GF-D8 (cell line): ENCODE results near the gene PDE4B.
A peak's percentile ranks its signal among the peaks of the same experiment; 100 is the strongest.

Source experiments
- DNase-seq: peaks from one replicate; lab custom pipeline; 2025; lab: John Stamatoyannopoulos, UW

Gene PDE4B

DNA sequence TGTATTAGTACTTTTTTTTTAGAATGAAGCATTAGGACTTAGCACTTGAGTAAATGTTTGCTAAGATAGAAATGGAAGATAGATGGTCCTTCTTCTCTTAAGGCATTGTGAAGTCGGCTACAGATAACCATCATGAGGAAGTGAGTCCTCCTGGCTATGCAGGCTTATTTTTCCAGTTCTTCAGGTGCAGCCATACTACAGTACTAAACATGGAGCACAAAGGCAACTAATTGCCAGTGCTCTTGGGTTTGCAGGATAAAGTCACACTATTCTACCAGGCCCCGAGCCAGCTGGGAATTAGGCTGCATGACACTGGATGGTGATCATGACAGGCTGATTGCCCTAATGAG is 543.9 kb downstream of the PDE4B start:
- no peak for DNase-seq

DNA sequence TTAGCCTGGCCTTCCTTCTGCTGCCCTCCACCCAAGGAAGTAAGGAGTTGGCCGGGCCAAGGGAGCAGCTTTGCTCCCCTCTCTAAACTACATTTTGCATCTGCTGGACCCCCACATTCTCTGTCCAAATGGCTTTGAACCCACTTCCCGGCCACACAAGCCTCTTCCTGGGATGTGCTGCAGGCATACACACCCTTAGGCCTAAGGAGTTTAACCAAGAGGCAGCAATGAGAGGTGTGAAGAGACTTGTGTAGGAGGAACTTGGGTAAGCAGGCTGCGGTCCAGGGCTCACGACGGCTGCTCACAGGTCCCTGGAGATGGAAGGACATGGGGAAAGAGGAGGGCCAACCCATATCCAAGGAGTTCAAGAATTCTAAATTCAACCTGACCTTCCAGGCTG is 544.6 kb downstream of the PDE4B start:
- DNase-seq, result no peak

DNA sequence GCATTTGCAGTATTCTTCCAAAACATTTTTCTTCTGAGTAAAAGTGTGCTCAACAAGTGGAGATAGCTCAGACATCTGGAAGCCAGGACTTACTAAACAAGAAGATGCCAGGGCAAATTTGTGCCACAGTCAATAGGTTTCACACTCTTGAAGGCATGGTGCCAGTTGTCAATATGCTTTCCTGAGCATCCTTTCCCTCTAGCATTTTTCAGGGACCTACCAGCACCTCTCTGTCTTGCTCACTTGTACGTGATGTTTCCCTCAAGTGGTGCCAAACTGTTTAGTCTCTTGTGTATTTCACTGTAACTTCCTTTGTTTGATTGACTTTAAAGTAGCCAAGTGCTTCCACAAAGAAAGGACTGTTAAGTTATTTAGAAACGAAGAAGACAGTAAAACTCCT is 547.2 kb downstream of the PDE4B start:
- no peak for DNase-seq

DNA sequence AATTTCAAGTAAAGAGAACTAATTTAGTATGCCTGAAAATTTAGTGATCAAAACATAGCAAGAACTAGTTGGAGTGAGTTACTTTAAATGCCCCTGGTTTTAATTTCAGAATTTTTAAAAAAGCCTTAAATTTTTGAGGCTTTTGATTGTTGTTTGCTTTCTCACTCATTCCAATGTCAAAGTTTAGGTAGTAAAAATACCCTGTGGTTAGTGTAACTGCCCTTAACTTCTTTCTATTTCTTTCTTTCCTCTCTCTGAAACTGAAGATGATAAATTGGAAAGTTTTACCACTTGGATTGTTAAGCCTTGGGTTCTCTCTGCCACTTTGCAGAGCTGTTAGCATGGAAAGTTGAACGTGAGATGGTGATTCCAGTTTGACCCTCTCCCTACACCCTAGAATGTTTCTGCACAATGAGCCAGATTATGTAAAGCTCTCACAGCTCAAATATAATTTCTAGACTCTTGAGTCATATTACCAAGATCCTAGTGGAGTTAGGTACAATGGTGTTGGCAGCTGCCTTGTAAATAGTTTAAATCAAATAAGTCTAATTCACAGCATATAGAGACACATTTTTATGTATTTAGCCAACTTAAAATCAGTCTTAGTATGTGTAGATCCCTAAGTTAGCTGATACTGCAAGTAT is 548.9 kb downstream of the PDE4B start:
- DNase-seq, result no peak

DNA sequence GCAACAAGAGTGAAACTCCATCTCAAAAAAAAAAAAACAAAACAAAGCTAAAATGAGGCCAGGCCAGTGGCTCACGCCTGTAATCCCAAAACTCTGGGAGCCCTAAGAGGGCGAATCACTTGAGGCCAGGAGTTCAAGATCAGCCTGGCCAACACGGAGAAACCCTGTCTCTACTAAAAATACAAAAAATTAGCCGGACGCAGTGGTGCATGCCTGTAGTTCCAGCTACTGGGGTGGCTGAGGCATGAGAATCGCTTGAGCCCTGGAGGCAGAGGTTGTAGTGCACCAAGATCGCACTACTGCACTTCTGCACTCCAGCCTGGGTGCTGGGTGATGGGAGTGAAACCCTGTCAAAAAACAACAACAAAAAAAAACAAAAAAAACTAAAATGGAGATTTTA is 550.0 kb downstream of the PDE4B start:
- DNase-seq, result no peak

DNA sequence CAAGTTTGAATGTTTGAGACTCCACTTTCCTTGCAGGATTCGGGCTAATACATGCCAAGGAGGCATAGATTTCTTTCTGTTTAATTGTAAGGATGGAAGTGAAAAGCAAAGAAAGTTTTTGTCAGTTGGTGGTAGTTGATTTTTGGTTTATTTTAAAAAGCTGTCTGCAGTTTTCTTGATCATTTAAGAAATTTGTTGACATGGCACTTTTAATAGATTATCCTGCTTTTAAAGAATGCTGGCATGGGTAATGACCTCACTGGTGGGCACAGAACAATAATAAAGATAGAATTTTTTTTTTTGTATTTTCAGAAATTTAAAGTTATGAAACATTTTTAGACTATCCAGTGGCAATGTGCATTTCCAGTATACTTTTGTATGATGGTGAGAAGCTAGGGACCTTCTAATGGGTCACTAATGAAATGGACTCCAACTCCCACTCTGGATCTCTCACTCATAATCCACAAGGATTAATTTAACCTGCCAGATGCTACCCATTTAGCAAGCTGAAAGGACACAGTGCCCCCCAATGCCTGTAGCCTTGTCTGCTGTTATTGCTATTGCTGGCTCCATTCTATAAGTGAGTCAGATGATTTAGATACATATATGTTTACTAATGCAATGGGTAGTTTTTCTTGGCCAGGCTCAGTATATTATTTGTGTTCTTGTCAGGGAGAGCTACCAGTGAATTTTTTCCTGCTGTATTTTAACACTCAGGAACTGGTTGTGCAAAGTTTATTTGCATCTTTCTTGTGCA is 551.1 kb downstream of the PDE4B start:
- DNase-seq, result no peak

DNA sequence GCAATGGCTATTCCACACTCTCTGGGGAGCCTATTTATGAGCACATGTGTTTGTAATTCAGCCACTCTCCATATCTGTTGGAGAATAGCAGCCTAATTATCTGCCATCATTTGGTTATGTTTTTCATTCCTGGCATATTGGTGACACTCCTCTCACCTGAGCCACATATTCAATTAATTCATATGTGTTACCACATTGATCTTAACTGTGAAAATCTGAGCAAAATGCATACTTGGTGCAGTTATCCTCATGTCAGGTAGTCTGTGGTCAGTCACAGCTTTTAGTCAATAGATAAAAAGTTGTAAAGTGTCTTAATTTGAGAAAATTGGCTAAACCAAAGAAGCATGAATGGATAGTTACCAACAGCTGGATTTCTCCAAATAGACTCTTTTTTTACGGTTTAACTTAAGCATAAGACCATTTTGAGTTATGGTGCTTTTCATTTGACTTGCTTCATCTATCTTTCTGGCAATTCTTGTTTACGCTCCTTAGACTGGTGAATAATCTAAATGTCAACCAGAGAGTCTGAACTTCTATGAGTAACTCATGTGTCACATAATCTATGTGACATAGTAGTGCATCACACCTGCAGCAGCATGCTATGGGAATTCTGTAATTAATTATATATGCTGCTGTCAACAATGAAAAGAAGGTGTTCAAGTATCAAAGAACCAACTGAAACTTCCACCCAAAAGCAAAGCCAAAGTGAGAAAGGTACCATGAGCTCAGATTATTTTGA is 553.5 kb downstream of the PDE4B start:
- DNase-seq, result no peak

DNA sequence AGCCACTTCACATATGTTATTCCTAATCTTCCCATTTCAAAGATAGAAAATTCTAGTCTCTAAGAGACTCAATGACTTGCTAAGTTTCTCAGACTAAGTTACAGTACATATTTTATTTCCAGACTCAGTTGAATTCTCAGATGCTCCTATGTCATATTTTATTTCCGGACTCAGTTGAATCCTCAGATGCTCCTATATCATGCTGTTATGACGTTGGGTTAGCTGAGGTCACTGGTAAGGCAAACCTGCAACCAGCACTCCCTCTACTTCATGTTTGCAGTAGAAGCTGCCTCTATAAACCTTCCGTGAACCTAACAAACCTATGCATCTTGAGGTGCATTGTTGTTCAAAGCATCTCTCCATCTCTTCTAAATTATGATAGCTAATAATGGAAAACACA is 554.2 kb downstream of the PDE4B start:
- no peak for DNase-seq

DNA sequence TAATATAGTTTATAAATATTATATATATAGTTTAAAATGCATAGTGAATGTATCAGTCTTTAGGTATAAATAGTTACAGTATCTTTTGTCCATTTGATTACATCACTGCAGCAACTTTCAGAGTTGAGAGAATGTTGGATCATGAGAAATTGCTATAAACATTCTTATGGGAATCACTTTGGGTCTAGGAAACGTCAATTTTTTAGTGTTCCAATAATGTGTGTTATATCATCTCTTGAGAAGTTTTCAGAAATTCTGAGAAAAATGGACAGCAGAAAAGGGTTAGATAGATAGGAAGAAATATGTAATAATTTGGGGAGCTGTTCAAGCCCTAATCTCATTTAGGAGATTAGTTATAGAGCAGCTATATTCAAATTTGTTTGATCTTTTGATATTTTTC is 556.1 kb downstream of the PDE4B start:
- no peak for DNase-seq

DNA sequence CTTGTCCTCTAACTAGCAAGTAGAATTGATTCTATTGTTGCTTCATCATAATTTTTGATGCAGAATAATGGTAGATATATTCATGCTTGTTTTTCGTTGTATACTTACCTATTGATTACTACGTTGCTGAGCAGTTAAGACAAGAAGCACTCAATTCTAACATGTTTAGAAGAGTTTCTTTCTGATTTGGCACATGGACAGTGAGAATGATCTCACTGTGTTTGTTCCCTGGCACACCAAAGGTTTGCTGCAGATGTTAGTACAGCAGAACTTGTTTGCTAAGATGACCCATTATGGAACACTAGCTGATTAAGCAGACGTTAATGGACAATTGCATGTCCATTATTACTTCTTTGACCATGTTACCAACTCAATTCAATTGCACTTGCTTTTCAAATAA is 556.5 kb downstream of the PDE4B start:
- DNase-seq, result no peak

DNA sequence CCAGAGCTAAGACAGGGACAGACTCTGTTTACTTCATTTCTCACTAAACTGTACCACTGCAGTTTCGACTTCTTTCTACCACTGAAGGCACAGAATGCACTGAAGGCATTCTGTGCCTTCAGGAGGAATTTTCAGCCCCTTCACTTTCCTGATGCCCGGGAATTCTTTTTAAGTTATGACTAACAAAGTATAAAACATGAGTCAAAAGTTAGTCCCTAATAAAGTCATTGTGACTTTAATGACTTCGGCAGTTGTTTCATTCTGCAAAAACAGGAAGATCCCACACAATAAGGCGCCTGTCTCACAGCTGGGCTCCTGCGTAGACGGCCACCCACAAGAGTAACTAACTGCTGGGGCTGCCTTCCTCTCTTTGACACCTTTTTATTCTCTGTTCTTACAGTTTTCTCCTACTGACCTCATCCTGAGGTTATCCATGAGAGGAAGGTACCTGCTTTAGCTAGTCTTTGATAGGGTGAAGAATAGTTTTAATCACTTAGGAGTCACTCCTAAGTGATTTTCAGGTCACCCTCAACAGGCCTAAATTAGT is 557.4 kb downstream of the PDE4B start:
- peak; percentile 31 for DNase-seq

DNA sequence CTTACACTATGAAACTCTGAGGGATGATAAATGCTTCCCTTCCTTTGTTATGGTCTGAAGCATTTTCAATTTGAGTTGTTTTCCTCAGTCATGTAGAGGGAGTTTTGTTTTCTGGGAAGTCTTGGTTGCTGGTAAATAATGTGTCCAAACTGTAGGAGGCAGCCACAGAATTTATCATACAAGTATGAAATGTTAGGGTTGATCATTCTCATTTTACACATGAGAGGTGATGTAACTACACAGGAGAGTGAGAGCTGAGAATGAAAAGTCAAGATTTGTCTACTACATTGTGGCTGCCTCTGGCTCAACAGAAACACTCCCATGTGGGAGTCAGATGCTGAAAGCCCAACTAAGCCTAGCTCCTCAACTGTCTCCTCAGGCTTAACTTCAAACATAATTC is 558.8 kb downstream of the PDE4B start:
- DNase-seq, result no peak

DNA sequence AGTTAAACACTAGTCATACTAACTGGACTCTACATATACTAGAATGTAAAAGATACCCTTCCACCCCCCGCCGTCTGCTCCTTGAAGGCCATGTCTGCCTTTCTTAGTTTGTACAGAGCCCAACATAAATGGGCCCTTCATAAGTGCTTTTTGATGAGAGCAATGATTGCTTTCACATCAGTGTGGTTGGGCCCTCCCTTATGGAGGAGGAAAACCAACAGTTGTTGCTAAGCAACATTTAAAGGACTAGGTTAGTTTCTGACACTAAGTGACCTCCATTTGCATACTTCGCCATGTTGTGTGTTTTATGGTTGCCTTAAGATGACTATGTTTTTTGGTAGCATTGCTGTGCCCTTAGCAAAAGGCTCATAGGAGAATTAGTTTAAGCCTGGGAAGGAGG is 559.2 kb downstream of the PDE4B start:
- no peak for DNase-seq

DNA sequence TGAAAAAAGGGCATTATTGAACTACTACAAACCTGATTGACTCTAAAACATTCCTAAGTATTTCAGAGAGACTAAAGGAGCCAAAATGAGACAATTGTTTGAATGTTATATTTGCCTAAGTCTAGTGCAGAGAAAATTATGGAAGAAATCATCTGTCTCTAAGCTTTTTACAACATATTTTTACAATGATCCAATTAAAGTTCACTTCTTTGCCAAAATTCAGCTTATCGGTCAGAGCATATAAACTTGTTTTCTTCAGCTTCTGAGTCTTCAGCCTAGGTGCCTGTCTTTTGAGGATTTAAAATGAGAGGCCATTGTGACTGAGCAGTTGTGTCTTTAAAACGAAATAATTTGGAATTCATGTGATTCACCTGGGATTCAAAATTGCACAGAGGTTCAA is 560.1 kb downstream of the PDE4B start:
- no peak for DNase-seq

DNA sequence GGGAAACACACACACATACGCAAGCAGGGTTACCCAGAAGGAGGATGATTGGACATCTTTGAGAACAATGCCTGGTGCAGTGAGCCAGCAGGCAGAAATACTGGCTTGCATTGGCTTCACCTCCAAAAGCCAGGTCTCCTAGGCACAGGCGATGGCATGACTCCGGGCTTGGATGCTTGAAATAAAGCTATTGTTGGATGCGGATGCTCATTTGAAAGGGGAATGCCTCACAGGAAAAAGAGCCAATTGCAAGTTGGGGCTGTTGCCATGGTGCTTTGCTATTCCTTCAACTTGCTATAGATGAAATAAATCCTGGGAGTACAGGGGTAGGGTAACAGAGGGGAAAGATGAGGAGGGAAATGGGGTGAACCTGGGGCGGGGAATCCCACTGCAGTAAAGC is 560.6 kb downstream of the PDE4B start:
- no peak for DNase-seq

DNA sequence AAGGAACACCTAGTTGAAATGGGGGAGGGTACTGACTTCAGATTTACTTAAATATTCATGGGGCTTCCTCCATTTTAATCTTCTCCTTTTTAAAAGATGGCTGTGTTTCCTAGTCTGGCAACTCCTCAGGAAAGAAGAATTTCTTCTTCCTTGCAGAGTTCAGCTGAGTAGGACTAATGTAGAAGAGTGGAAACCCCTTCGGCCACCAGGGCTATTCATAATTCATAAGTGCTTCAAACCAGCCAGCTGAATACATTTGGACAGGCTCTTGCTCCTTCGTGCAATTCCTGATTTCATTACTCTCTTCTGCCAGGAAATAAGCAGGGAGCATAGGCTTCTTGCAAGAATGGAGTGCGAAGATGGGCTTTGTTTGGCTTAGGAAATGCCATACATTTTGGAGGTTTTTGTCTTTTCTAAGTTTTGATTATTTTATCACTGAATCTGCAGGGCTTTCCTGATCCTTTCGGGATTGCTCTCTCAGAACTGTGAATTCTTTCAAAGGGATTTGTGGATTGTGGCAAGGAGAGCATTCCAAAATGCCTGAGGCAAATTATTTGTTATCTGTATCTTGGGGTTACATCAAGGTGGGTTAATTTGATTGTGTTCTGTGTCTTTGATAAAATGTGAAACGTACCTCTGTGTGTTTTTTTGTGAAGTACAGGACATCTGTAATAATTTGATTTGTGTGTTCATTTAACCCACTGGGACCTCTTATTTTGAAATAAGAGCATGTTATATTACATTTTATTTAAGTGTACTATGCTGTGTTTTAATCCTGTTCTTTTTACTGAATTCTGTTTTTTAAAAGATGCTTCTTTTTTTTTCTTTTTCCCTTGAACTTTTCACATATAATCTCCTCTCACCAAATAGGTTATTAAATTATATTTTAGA is 561.9 kb downstream of the PDE4B start:
- DNase-seq, result no peak

DNA sequence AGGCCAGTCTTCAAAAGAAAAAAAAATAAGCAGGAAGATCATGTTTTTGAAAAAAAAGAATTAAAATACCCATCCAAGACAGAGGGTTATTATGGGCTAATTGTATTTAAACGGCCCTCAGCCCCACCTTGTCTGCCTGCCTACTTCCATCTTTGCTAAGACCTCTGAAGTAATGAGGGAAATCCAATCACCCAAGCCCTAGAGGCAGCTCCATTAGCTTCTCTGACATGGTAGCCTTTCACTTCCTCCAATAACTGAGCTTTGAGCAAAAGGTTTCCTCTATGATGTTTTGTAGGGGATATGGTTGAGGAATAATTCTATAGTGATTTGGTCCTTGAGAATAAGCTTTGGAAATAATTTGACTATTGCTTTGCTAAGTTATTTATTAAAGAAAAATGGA is 563.1 kb downstream of the PDE4B start:
- DNase-seq, result no peak

DNA sequence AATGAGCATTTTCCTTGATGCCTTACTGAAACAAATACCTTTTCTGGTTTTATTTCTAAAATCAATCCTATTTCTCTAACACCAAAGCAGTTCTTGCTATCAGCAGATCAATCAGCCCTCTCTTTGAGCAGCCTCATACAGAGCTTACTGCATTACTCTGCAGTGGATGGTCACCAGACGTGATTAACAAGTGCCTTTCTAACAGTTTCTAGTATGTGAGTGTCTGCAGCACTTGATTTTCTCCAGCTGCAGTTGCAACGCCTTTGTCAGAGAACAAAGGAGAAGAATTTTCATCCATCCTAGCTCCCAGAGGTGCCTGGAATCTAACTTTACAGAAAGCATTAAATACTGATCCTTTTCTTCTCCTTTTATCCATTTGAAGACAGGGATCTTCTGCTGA is 563.9 kb downstream of the PDE4B start:
- no peak for DNase-seq

DNA sequence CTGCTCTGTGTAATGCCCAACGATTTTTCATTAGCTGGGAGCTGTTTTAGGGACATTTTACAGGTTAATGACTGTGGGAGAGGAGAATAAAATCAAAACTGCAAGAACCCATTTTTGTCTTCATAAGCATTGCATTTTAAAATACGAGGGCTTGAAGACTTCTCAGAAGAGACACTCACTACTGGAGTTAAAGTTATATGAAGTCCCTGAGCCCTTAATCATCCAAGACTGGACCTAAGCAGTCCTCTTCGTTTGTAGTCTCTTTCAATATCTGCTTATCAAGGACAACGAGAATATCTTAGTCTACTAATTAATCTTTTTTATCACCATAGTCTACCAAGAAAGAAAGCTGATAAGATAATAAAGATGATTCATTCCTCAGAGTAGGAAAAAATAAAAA is 564.3 kb downstream of the PDE4B start:
- no peak for DNase-seq

DNA sequence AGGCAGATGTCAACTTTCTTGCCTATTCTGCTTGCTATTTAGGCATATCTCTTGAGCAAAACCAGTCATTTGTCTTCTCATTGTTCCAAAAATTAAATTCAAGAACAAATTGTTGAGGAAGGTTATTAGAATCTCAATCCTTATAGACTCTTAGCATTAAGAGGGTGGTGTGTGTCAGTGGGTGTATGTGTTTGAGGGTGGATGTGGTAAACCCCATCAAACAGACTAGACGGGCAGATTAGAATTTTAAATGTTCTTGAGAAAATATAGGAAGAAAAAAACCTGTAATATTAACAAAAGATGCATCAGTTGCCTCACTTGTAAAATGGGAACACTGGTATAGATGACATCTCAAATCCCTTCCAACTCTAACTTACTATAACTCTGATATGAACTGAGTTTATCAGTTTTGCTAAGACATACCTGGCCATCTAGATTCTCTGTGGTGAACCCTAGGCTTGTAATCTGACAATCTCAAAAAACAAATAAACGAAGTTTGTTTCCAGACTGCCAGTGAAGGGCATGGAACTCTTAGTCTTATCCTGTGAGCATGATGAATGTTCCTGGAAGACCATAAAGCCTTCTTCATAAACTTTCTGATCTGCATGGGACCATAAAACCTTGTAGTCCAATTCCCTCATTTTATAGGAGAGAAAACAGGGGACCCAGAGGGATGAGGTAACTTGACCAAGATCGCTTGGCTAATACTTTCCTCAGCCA is 564.9 kb downstream of the PDE4B start:
- DNase-seq, result no peak

DNA sequence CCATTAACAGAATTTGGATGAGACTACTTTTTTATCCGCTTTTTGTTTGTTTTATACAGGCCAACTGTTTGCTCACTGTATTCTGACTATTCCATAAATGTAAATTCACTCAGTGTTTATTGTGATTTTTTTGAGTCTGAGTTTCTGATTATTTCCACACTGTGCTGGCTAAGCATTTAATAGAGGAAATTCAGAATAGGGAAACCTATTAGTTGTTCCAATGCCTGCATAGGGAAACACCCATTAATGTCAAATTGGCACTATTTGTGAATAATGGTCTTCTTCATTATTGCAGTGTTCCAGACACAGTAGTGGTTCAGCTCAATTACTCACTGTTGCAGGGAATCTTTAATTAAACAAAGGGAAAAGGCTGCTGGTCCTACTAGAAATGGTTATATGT is 566.6 kb downstream of the PDE4B start:
- no peak for DNase-seq
